GM19238 (cell line): ENCODE data around the gene YY1AP1.
"Not testable (repeated sequence)": the region's sequence is repeated elsewhere in the genome, so short reads cannot be mapped to it uniquely, and the experiment has no call there.

Experiments
- DNase-seq: peaks from one replicate; pipeline ENCODE4 v3.0.0; 2011; ENCODE audit warnings: low spot score; ENCODE audit not compliant: insufficient read length

YY1AP1 gene

GRCh38 chr1:155696524-155696923 lies 8.0 kb upstream of the YY1AP1 start:
- no peak for DNase-seq

DNA sequence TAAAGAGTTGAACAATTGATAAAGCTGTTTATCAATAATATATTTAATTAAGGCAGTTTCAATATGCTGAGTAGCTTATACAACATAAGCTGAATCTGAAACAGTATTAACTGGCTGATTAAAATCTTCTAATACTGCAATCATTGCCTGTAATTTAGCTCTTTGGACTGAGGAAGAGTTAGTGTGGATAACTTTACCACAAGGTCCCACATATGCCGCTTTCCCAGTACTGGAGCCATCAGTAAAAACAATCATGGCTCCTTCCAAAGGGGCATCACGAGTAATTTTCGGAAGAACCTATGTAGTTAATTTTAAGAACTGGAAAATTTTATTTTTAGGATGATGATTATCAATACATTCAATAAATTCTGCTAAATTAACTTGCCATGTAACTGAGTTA lies 7.0 kb upstream of the YY1AP1 start:
- DNase-seq = no peak

DNA sequence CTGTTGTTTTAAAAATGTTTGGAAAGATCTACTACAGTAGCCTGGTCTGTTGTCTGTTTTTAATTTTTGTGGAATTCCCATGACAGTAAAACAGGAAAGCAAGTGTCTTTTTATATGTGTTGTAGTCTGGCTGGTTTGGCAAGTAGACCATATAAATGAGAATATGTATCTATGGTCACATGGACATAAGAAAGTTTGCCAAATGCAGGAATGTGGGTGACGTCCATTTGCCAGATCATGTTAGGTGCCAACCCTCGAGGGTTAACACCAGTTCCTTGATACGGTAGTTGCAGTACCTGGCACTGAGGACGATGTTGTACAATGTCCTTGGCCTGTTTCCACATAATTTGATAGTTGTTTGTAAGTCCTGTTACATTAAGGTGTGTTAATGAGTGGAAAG lies 6.5 kb upstream of the YY1AP1 start:
- DNase-seq = no peak

DNA sequence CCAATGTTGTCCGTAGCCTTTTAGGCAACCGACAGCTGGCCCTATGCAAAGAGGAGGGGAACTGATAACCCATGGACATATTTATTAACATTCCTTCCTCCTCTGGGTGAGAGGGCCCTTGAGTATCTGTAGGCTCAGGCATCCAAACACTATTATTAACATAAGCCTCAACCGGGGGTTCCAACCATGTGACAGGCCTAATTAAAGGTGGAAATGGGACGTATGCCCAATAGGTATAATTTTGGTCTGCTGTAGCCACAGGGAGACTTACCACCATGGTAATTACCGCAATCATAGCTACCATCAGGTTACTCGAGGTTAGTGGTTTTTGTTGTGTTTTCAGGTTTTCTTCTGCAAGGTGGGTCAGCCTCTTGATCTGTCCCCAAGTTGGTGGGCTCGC lies 5.6 kb upstream of the YY1AP1 start:
- no peak for DNase-seq

GRCh38 chr1:155691992-155692528 lies 3.5 kb upstream of the YY1AP1 start:
- no peak for DNase-seq

- peak; percentile 67 for DNase-seq
These were observed 570 bp upstream of the YY1AP1 start, which contains the start of gene DAP3 for GRCh38 chr1:155689081-155689607. Gene DAP3, plus strand, starts transcription at chr1:155689091. Its CDS starts 20,689 bp downstream, at chr1:155709780.

DNA sequence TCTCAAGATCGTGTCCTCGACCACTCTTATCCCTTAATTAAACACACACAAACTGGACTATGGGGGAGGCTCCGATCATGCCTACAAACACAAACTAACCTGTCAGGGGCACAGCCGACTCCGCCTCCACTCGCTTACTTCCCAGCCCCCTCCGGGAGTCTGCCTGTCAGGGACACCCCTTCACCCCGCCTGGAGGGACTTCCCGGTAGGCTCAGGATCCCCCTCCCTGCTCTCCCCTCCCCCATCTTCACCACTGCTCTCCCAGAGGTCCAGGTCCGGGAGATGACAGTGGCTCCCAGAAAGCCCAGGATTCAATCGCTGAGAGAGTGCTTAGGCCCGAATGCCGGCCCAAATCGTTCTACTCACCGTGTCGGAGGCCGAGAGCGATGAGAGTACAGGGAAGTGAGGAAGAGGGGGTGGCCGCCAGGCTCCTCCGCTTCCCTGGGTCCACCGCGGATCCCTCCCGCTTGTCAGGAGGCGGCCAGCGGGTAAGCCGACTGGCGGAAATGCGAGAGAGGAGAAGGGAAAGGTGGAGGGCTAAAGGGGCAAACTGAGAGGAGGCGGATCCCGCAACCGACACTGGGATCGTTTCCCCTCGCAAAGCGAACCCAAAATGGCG lies 760 bp downstream of the YY1AP1 start:
- not testable (repeated sequence) for DNase-seq

DNA sequence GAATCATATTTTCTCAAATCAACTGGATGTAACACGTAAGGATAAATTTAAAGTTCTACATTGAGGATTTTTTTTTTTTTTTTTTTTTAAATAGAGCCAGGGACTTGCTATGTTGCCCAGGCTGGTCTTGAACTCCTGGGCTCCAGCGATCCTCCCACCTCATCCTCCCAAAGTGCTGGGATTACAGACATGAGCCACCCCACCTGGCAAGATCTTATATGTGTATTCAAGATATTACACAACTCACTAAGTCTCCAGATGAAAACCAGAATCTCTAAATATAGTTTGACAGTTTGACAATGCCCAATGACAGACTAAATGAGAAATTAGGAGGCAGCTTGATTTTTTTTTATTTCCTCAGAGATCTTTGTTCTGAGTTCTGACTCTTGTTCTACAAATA lies 6.8 kb downstream of the YY1AP1 start:
- no peak for DNase-seq

DNA sequence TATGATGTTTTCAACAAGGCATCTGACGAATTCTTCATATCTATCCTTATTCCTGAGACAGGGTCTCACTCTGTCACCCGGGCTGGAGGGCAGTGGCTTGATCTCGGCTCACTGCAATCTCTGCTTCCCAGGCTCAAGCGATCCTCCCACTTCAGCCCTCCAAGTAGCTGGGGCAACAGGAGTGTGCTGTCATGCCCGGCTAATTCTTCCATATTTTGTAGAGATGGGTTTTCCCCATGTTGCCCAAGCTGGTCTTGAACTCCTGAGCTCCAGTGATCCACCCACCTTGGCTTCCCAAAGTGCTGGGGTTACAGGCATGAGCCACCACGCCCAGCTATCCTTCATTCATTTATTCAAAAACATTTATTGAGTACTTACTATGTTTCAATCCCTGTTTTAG lies 8.0 kb downstream of the YY1AP1 start:
- no peak for DNase-seq

GRCh38 chr1:155678992-155679391 lies 9.6 kb downstream of the YY1AP1 start:
- not testable (repeated sequence) for DNase-seq

GRCh38 chr1:155678027-155678426 lies 10.5 kb downstream of the YY1AP1 start:
- DNase-seq = no peak

GRCh38 chr1:155673003-155673402 lies 15.6 kb downstream of the YY1AP1 start:
- no peak for DNase-seq

GRCh38 chr1:155671750-155672149 lies 16.8 kb downstream of the YY1AP1 start:
- DNase-seq = no peak

- no peak for DNase-seq
These were observed 19.1 kb downstream of the YY1AP1 start for GRCh38 chr1:155669233-155670162.

DNA sequence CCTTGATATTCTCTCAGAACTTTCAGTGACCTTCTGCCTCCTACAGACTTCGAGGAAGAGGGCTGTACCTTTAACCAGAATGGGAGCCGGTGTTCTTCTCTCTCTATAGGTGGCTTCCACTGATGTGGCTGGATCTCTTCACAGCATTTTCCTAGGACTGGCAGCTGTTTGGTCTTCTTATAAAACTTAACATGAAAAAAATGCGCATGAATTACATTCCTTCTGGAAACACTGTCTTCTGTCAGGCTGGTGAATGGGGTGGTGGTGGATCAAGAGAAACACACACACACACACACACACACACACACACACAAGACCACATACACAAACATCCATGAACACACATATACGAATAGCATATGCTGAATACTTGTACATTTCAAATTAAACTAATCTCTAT lies 27.3 kb downstream of the YY1AP1 start:
- DNase-seq = not testable (repeated sequence)

DNA sequence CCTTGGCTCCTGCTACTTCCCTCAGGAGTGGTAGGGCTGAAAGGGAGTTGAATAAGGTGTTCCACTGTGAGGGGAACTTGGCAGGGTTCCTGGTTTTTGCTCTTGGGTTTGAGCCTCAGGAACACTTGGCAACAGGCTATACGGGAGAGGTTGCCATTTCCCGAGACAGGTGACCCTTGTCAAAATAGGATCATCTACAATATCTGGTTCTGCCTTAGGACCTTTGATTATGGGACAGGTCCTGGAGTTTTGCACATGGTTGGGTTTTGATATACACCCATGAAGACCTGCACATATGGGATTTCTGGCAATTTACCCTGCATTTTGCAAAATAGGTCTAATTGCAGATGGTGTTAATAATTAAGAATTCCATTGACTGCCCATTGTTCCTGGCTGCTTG lies 31.1 kb downstream of the YY1AP1 start:
- DNase-seq = no peak

DNA sequence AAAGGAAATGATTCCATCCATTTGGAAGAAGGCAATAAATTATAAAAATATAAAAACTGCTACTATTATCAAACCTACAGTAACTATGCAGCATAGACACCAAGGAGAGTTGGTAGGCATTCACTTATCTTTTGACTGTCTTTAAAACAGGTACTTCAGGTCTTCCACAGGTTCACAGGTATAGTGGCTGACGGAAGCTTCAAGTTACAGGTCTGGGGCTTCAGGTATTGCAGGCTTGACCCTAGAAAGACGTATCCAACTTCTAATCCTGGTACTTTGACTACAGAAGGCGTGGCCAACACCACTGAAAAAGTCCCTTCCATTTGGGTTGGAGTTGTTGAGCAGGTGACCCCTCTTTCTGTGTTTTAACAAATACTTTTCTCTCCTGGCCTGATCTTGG lies 35.6 kb downstream of the YY1AP1 start:
- no peak for DNase-seq

GRCh38 chr1:155651861-155652661 lies 36.5 kb downstream of the YY1AP1 start:
- no peak for DNase-seq

GRCh38 chr1:155650231-155650757 lies 38.3 kb downstream of the YY1AP1 start:
- no peak for DNase-seq

DNA sequence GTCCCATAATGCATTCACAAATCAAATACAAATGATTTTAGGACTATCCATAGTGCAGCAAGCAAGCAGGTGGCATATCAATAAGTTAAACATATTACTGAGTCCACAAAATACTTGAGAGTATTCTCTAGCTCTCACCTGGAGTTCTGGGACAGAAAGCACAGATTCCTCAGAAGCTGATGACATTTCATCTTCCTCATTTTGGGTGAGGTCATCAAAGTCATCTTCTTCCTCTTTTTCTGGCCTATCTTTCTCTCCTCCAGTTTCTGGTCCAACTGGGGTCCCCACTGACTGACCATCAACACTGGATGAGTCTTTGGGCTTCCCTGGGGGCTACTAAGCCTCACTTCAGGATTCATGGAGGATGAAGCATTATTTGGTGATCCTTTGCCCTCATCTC lies 38.9 kb downstream of the YY1AP1 start:
- no peak for DNase-seq
